Nephron progenitor cell (in vitro differentiated cells): Measurements from ENCODE around the gene PTPN23.

Experiments
- DNase-seq: peaks from one replicate; pipeline ENCODE4 v3.0.0; 2021
- H3K27ac Mint-ChIP-seq: 2 replicates; pipeline ENCODE4 v1.8.0; 2021; ENCODE audit warnings: mild to moderate bottlenecking, moderate library complexity, mixed read lengths
- H3K27me3 Mint-ChIP-seq: 2 replicates; pipeline ENCODE4 v1.8.0; 2021; ENCODE audit warnings: mild to moderate bottlenecking, low read depth, mixed read lengths; ENCODE audit not compliant: poor library complexity
- H3K36me3 Mint-ChIP-seq: 2 replicates; pipeline ENCODE4 v1.8.0; 2021; ENCODE audit warnings: low read depth, mixed read lengths
- H3K4me1 Mint-ChIP-seq: 2 replicates; pipeline ENCODE4 v1.8.0; 2021; ENCODE audit warnings: mixed read lengths
- H3K4me3 Mint-ChIP-seq: 2 replicates; pipeline ENCODE4 v1.8.0; 2021; ENCODE audit warnings: mild to moderate bottlenecking, moderate library complexity, mixed read lengths
- H3K9me3 Mint-ChIP-seq: 2 replicates; pipeline ENCODE4 v1.8.0; 2021; ENCODE audit warnings: mild to moderate bottlenecking, moderate library complexity, mixed read lengths
- TF ChIP-seq, protein P1 (sequence below): fragments of 200-600 bp; sonication (generic); IDR thresholded peaks from 2 replicates; pipeline ENCODE4 v1.5.0; 2021; ENCODE audit warnings: antibody characterized with exemption

Gene PTPN23

GRCh38 chr3:47421741-47422649 is 41.2 kb downstream of the PTPN23 start:
- peaks cover 15% of the 10 kb centered on the region for H3K36me3 Mint-ChIP-seq
- H3K27me3 Mint-ChIP-seq = no peaks in the 10 kb centered on the region
- peaks cover 5% of the 10 kb centered on the region for H3K4me1 Mint-ChIP-seq
- no peaks in the 10 kb centered on the region for H3K9me3 Mint-ChIP-seq
- no peak for DNase-seq
- TF ChIP-seq, protein P1, sequence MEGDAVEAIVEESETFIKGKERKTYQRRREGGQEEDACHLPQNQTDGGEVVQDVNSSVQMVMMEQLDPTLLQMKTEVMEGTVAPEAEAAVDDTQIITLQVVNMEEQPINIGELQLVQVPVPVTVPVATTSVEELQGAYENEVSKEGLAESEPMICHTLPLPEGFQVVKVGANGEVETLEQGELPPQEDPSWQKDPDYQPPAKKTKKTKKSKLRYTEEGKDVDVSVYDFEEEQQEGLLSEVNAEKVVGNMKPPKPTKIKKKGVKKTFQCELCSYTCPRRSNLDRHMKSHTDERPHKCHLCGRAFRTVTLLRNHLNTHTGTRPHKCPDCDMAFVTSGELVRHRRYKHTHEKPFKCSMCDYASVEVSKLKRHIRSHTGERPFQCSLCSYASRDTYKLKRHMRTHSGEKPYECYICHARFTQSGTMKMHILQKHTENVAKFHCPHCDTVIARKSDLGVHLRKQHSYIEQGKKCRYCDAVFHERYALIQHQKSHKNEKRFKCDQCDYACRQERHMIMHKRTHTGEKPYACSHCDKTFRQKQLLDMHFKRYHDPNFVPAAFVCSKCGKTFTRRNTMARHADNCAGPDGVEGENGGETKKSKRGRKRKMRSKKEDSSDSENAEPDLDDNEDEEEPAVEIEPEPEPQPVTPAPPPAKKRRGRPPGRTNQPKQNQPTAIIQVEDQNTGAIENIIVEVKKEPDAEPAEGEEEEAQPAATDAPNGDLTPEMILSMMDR = no peak
- no peak overlapping the region for H3K27ac Mint-ChIP-seq
- no peak overlapping the region for H3K4me3 Mint-ChIP-seq

- peaks cover 14% of the 10 kb centered on the region for H3K36me3 Mint-ChIP-seq
- peaks cover 5% of the 10 kb centered on the region for H3K4me1 Mint-ChIP-seq
- H3K27me3 Mint-ChIP-seq = no peaks in the 10 kb centered on the region
- TF ChIP-seq, protein P1 = no peak
- no peak overlapping the region for H3K4me3 Mint-ChIP-seq
- no peak for DNase-seq
- H3K9me3 Mint-ChIP-seq = no peaks in the 10 kb centered on the region
- H3K27ac Mint-ChIP-seq = no peak overlapping the region
These were observed 41.9 kb downstream of the PTPN23 start for GRCh38 chr3:47422743-47423142.

- Mint-ChIP-seq H3K4me1 (peaks cover 5% of the 10 kb centered on the region), H3K27me3 (no peaks in the 10 kb centered on the region), H3K27ac (no peak overlapping the region), H3K36me3 (peaks cover 14% of the 10 kb centered on the region), H3K9me3 (no peaks in the 10 kb centered on the region), H3K4me3 (no peak overlapping the region)
- TF ChIP-seq, protein P1 = no peak
- DNase-seq = no peak
These were observed 42.8 kb downstream of the PTPN23 start for GRCh38 chr3:47423548-47424145.

GRCh38 chr3:47424434-47425382 is 43.9 kb downstream of the PTPN23 start:
- Mint-ChIP-seq H3K36me3 (peaks cover 15% of the 10 kb centered on the region), H3K27ac (no peak overlapping the region), H3K9me3 (no peaks in the 10 kb centered on the region), H3K4me3 (no peak overlapping the region), H3K27me3 (no peaks in the 10 kb centered on the region), H3K4me1 (peaks cover 5% of the 10 kb centered on the region)
- TF ChIP-seq, protein P1 = no peak
- no peak for DNase-seq

DNA sequence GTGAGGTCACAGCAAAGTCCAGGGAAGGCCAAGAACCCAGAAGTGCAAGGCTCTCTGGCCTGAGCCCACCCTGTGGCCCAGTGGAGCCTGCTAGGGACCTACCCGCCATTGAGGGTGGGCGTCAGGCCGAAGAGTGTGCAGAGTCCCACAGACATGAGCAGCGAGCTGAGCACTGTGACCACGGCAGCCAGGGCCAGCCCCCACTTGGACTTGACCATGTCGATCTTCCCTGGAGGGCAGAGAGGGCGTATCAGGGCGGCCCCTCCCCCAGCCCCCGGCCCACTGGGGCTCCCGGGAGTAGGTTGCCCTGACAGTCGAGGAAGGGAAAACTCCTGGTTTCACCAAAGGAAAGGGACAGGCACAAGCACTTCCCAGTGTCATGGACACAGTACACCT is 44.6 kb downstream of the PTPN23 start:
- H3K4me1 Mint-ChIP-seq = peaks cover 5% of the 10 kb centered on the region
- no peak overlapping the region for H3K27ac Mint-ChIP-seq
- H3K36me3 Mint-ChIP-seq = peaks cover 21% of the 10 kb centered on the region
- no peak overlapping the region for H3K4me3 Mint-ChIP-seq
- no peaks in the 10 kb centered on the region for H3K9me3 Mint-ChIP-seq
- no peaks in the 10 kb centered on the region for H3K27me3 Mint-ChIP-seq
- no peak for DNase-seq
- TF ChIP-seq, protein P1 = no peak
